HG02571 (cell line): ENCODE results near the gene PDGFC.

ENCODE experiments used
- ATAC-seq: cut with Tn5 transposase; IDR thresholded peaks from one replicate; pipeline ENCODE4 v1.9.1; 2021; ENCODE audit warnings: mild to moderate bottlenecking, moderate library complexity; ENCODE audit not compliant: unreplicated experiment

Gene PDGFC

GRCh38 chr4:156975686-156976085 lies 4.1 kb upstream of the PDGFC start:
- no peak for ATAC-seq

GRCh38 chr4:156974264-156974663 lies 2.7 kb upstream of the PDGFC start:
- no peak for ATAC-seq

GRCh38 chr4:156972379-156973015 lies 898 bp upstream of the PDGFC start:
- ATAC-seq, result no peak

DNA sequence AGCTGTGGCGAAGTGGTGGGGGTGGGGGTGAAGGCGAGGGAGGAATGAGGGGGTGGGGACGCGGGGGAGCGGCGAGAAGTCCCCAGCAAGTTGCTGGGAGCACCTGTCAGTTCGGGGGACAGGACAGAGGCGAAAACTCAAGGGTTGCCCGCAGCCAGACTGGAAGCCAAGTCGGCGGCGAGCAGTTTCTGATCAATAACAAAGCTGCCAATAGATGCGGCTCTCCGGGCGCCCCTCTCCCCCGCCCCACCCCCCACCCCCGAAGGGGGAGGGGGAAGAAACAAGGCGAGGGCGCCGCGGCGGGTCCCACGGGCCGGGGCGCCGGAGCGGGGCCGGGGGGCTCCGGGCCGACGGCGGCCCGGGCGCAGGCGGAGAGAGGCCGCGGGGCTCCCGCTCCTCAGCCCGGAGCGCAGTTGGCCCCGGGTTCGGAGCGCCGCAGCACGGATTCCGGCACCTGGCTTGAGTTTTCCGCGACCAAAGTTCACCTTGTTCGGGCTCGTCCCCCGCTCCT lies 379 bp downstream of the PDGFC start:
- no peak for ATAC-seq

DNA sequence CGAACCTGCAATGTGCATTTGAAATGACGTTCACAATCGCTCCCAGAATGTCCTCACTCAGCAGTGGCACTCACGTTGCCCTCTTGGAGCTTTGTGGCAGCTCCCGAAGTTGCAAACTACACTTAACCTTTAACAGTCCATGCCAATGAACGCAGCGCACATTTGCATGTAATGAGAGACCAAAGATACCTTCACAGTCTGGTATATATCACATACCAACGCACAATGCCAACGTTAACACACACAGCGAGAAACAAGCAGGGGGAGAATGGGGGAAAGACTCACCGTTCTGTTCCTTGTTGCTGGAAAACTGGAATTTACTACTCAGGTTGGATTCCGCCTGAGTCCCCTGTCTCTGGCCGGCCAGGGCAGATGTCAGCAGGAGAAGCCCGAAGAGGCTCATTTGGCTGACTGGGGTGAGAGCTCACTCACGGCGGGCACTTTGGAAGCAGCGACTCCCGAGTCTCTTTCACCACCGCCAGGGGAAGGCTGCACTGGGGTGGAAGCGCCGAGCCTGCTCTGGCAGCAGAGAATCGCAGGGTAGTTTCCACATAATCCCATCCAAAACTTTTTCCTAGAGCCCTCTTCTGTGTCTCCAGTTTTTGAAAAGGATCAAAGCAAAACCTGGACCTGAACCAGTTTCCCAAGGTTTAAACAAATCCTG lies 966 bp downstream of the PDGFC start:
- ATAC-seq, result no peak

DNA sequence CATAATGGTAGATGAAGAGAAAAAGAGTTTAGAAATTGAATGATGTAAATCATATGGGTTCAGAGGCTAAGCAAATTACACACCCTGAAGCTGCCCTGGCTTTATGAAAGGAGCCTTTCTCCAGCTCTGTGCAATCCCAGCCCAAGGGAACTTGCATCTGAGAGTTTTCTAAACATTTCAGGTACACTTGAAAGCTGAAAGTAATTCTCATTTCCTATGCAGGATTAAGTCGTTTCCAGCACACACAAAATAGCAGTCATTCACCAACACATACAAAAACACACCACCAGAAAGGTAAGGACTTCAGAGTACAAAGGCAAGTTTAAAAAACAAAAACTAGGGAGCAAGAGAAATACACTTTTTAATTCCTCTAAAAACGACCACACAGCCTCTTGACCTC lies 1.7 kb downstream of the PDGFC start:
- ATAC-seq, result no peak

DNA sequence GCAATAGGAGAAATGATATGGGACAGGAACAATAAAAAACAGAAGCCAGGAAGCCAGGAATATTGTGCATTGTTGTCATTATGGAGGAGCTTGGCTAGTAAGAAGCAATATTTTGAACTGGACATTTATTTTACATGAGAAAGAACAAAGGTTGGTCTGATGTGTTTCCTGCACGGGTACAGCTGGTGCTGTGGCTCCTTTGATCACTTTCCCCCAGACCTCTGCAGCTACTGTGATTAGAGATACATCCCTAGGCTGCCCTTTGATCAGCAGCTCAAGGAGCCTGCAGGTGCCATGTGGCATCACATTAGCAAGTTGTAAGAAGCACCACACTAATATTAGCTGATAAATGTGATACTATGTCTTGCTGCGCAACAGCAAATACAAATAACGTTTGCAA lies 2.5 kb downstream of the PDGFC start:
- ATAC-seq, result no peak

GRCh38 chr4:156968479-156968984 lies 3.1 kb downstream of the PDGFC start:
- ATAC-seq, result peak; percentile 76

- ATAC-seq, result no peak
Measured at GRCh38 chr4:156966836-156967235, 4.8 kb downstream of the PDGFC start.

- no peak for ATAC-seq
Measured at GRCh38 chr4:156963419-156963818, 8.2 kb downstream of the PDGFC start.

GRCh38 chr4:156962528-156962974 lies 9.0 kb downstream of the PDGFC start:
- ATAC-seq, result no peak

- ATAC-seq, result no peak
Measured at GRCh38 chr4:156962058-156962358, 9.6 kb downstream of the PDGFC start.

DNA sequence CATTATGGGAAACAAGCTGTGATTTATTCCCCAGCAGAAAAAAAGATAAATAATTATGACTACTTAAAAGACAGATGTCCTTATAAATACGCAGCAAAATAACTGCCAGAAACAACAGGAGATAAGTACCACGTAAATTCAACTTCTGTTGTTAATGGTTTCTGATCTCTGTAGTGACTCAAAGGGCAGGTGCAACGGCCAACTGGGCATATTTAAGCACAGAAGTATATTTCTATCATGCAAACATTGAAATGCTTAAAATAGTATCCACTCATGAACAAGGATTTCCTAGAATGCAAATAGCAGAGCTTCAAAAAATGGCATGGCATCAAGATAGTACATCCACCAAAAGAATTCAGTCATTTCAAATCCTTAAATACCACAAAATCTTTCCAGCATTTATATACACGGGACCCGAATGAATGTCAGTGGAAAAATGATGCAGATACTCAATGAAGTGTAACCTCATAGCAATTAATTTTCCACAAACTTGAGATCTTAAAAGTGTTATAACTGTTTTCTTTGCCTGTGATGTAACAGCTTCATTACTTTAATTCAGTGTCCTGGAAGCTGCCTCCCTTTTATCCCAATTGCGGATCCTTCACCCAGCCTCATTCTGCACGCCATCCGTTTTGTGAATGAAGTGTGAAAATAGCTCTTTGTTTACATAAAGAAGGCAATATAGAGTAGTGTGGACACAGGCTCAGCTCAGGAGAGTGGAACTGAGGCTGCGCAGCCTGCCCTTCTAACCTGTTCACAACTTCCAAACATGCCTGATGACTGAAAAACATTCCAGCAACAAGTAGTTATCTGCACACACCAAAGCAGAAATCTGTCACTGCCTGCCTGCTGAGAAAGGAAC lies 10.2 kb downstream of the PDGFC start:
- ATAC-seq, result no peak

DNA sequence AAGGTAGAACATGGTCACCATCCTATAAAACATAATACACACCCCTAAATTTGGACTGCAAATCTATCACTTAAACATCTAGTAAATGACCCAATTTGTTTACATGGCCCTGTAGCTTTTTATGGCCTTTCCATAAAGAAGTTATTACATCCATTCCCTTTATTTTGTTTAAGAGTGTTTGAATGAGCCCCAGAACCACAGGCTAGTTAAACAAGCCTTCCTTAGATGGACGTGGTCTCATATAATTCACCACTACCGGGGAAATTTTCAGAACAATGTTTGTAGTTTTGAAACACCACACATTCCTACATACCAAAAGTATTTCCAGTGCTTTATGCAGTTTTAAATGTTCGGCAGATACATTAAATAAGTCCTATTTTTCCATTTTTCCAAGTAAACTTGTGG lies 12.3 kb downstream of the PDGFC start:
- no peak for ATAC-seq

- no peak for ATAC-seq
Measured at GRCh38 chr4:156958276-156959074, 13.1 kb downstream of the PDGFC start.

- no peak for ATAC-seq
Measured at GRCh38 chr4:156957556-156957955, 14.0 kb downstream of the PDGFC start.

- no peak for ATAC-seq
Measured at GRCh38 chr4:156956826-156957368, 14.7 kb downstream of the PDGFC start.

DNA sequence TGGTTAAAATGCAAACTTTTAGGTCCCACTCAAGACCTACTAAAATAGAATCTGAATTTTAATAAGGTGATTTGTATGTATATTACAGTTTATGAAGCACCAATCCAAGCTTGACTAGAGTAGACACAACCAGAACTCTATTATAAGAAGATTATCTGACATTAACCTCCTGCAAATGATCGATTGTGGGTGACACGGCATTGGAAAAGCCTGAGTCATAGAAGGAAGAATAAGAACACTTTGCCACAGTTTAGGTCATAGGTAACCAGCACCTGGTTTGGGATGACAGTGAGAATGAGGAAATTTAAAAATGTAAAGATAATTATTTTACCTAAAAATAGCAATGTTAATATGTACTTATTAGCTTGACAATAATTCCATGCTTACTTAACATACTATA lies 15.2 kb downstream of the PDGFC start:
- ATAC-seq, result no peak

- ATAC-seq, result no peak
Measured at GRCh38 chr4:156954587-156954986, 17.0 kb downstream of the PDGFC start.

GRCh38 chr4:156953951-156954350 lies 17.6 kb downstream of the PDGFC start:
- ATAC-seq, result no peak
